ENCODE results near the gene ABCA2. TPM values are rescaled to one million over a fixed set of nuclear protein-coding genes. Genes with fewer than 3 reads are reported as not detected.

The ABCA2 gene
- total RNA-seq, 2 experiments from 2014 or later = 4.1 to 4.7 TPM

DNA sequence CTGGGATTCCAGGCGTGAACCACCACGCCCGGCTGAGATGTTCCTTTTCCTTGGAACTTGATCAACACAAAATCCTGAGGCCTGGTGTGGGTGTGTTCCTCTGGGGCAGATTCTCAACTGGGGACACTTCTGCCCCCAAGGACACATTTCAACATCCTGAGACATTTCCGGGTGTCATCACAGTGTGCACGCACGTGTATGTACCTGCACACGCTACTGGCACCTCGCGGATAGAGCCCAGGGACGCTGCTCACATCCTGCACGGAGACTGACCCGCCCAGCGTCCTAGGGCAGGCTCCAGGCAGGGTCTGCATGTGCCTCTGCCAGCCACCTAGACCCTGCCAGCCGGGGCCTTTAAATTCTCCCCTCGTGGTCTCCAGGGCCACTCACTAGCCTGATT is 34.3 kb upstream of the ABCA2 start:
- H3K27ac Mint-ChIP-seq = no peak overlapping the region
- H3K9me3 Mint-ChIP-seq = no peaks in the 10 kb centered on the region
- peaks cover 2% of the 10 kb centered on the region for H3K4me1 Mint-ChIP-seq (ENCODE audit: low read depth)

DNA sequence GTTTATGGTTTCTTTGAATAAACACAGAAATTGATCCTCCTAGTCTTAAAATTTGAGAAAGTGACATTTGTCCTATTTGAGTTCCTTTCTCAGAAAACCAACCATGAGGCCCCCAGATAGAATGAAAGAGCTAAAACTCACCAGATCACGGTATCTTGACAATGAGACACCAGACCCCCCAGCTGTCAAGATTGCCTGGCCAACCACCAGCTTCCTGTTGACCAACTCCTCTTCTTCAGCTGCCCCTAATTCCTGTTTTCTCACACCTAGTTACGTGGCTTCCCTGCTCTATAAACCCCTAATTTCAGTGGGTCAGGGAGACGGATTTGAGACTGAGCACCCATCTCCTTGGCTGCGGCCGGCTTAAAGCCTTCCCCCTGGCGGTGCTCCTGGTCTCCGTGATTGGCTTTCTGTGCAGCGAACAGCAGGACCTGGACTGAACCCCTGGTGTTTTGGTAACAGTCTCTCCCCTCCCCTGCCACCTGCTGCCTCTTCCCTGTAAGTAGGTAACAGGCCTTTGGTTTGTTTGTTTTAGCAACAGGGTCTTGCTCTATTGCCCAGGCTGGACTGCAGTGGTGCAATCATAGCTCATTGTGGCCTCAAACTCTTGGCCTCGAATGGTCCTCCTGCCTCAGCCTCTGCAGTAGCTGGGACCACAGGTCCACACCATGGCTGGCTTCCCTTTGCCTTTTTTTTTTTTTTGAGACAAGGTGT is 30.6 kb upstream of the ABCA2 start:
- no peak for DNase-seq
- H3K27ac Mint-ChIP-seq = no peak overlapping the region
- no peaks in the 10 kb centered on the region for H3K27me3 Mint-ChIP-seq (ENCODE audit: low read depth)
- H3K4me1 Mint-ChIP-seq (ENCODE audit: low read depth) = no peaks in the 10 kb centered on the region
- CTCF ChIA-PET = interaction anchor here (1.1 to 4.7 kb wide), 4 partner anchors 10 to 23 kb away, joined by 3 to 17 read pairs (median 14); partner anchors contain the start of gene SAPCD2
- intact Hi-C loops (cut with micrococcal nuclease) = no loop called here
- H3K9me3 Mint-ChIP-seq = no peaks in the 10 kb centered on the region
- H3K4me3 Mint-ChIP-seq = no peak overlapping the region
- H3K36me3 Mint-ChIP-seq (ENCODE audit: low read depth) = no peaks in the 10 kb centered on the region

More for the DNA sequence above, 34.3 kb upstream of the ABCA2 start:
- CTCF ChIA-PET = interaction anchor here (2.6 to 3.0 kb wide), 2 partner anchors 10 to 15 kb away, joined by 9 to 34 read pairs; partner anchors contain the start of gene NPDC1
- Mint-ChIP-seq H3K27me3 (ENCODE audit: low read depth) (no peaks in the 10 kb centered on the region), H3K36me3 (ENCODE audit: low read depth) (no peaks in the 10 kb centered on the region), H3K4me3 (no peak overlapping the region)
- DNase-seq = no peak
- intact Hi-C loops (cut with micrococcal nuclease) = no loop called here

DNA sequence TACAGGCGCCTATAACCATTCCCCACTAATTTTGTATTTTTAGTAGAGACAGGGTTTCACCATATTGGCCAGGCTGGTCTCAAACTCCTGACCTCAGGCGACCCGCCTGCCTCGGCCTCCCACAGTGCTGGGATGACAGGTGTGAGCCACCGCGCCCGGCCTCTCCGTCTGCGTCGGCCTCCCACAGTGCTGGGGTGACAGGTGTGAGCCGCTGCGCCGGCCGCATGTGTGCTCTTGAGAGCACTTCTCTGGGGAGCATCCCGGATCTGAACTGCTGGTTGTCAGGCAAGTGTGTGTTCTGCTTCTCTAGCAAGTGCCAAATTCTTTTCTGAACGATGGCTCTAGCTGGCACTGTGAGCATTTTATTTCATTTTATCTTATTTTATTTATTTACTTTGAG is 29.5 kb upstream of the ABCA2 start:
- no peaks in the 10 kb centered on the region for H3K36me3 Mint-ChIP-seq (ENCODE audit: low read depth)
- intact Hi-C loops (cut with micrococcal nuclease) = no loop called here
- no peak overlapping the region for H3K27ac Mint-ChIP-seq
- H3K4me3 Mint-ChIP-seq = no peak overlapping the region
- H3K27me3 Mint-ChIP-seq (ENCODE audit: low read depth) = peaks cover 2% of the 10 kb centered on the region
- CTCF ChIA-PET = interaction anchor here (0.9 to 4.7 kb wide), 3 partner anchors 9 to 13 kb away, joined by 5 to 17 read pairs (median 15); partner anchors contain the start of gene SAPCD2
- H3K9me3 Mint-ChIP-seq = no peaks in the 10 kb centered on the region
- no peaks in the 10 kb centered on the region for H3K4me1 Mint-ChIP-seq (ENCODE audit: low read depth)
- no peak for DNase-seq

DNA sequence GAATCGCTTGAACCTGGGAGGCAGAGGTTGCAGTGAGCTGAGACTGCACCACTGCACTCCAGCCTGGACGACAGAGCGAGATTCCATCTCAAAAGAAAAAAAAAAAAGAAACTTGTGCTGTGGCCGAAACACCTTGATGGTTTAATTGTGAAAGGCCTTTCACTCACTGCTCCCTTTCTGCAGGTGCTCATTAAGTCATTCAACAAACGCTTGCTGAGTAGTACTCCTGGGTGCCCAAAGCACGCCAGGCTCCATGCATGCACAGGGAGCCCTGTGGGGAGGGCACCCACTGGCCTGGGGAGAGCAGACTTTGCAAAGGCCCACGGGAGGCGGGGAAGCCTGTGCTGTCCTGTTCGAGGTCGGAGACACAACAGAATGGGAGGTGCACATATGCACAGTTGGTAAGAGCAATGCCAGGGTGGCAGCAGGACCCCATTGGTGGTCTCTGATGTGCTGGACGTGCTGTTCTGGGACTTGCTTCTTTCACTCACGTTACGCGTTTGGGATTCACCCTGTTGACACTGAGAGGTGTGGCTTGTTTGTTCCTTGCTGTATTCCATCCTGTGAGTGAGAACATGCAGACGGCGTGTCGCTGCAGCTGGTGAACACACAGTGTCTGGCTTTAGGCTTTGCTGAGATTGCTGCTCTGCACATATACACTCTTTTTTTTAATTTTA is 28.8 kb upstream of the ABCA2 start:
- H3K4me3 Mint-ChIP-seq = no peak overlapping the region
- intact Hi-C loops (cut with micrococcal nuclease) = no loop called here
- no peaks in the 10 kb centered on the region for H3K4me1 Mint-ChIP-seq (ENCODE audit: low read depth)
- H3K36me3 Mint-ChIP-seq (ENCODE audit: low read depth) = no peaks in the 10 kb centered on the region
- peaks cover 5% of the 10 kb centered on the region for H3K27me3 Mint-ChIP-seq (ENCODE audit: low read depth)
- no peak overlapping the region for H3K27ac Mint-ChIP-seq
- DNase-seq = no peak
- H3K9me3 Mint-ChIP-seq = no peaks in the 10 kb centered on the region
- CTCF ChIA-PET = interaction anchor here (0.9 to 2.2 kb wide), 5 partner anchors 9 to 28 kb away, joined by 3 to 9 read pairs (median 5); no protein-coding TSS in a partner anchor

DNA sequence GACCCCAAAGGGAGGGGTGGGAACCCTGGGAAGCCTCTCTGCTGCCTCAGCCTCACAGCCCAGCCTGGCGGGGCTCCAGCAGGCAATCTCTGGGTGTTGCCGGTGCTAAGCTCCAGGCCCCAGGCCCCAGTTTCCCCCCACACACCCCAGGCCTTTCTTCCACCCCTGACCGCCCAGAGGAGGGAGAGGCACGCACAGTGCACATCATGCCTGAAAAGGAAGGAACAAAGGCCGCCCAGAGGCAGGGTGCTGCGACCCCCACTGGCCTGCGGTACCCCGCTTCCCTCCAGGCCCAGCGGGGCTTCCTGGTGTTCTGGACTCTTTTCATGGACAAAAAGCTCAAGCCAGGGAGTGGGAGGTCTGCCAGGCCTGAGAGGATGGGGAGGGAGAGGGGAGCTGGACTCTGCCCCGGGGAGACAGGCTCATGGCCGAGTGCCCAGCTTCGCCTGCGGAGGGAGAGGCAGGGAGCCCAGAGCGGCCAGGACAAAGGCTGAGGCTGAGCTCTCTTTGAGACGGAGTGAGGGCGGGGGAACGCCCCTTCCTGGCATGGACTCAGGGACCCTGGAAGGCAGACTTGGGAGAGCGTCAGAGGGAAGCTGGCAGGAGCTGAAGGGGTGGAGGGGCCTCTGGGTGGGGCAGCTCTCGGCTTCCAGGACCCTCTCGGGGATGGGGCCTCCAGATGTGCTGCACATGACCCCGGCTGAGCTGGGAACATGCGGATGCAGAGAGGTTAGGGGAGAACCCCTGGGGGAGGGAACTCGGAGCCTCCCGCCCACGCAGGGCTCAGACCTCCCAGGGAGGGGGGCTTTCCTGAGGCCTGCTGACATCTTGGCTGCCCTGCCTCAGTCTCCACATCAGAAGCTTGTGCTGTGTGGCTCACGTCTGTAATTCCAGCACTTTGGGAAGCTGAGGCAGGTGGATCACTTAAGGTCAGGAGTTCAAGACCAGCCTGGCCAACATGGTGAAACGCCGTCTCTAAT is 27.6 kb upstream of the ABCA2 start:
- no peak for DNase-seq
- CTCF ChIA-PET = interaction anchor here (0.6 to 2.2 kb wide), 6 partner anchors 8 to 27 kb away, joined by 3 to 9 read pairs (median 4); no protein-coding TSS in a partner anchor
- H3K27me3 Mint-ChIP-seq (ENCODE audit: low read depth) = peaks cover 6% of the 10 kb centered on the region
- H3K36me3 Mint-ChIP-seq (ENCODE audit: low read depth) = no peaks in the 10 kb centered on the region
- H3K4me1 Mint-ChIP-seq (ENCODE audit: low read depth) = no peaks in the 10 kb centered on the region
- intact Hi-C loops (cut with micrococcal nuclease) = no loop called here
- no peaks in the 10 kb centered on the region for H3K9me3 Mint-ChIP-seq
- no peak overlapping the region for H3K4me3 Mint-ChIP-seq
- no peak overlapping the region for H3K27ac Mint-ChIP-seq

DNA sequence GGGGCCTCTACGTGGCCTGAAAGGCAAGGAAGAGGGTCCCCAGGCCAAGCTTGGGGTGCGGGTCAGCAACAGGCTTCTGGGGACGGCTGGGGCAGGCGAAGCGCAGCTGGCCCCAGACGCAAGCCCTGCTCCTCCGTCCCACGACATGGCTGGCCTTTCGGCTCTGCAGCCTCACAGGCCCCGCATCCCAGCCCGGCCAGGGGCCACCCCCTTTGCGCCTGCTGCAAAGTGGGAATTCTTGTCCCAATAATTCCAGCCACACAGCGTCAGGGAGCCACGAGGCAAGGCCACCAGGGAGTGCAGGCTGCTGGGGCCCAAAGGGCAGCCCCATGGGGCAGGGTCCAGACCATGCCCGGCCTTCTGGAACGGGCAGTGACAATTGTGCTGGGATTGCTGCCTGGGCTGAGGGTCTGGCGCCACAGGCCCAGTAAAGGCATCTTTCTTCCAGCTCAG is 26.9 kb upstream of the ABCA2 start:
- DNase-seq = no peak
- intact Hi-C loops (cut with micrococcal nuclease) = no loop called here
- Mint-ChIP-seq H3K36me3 (ENCODE audit: low read depth) (no peaks in the 10 kb centered on the region), H3K4me1 (ENCODE audit: low read depth) (no peaks in the 10 kb centered on the region), H3K27me3 (ENCODE audit: low read depth) (peaks cover 10% of the 10 kb centered on the region), H3K27ac (no peak overlapping the region), H3K4me3 (no peak overlapping the region), H3K9me3 (no peaks in the 10 kb centered on the region)
- CTCF ChIA-PET = interaction anchor here (2.1 to 2.2 kb wide), 2 partner anchors 14 to 26 kb away, joined by 5 to 7 read pairs; no protein-coding TSS in a partner anchor

DNA sequence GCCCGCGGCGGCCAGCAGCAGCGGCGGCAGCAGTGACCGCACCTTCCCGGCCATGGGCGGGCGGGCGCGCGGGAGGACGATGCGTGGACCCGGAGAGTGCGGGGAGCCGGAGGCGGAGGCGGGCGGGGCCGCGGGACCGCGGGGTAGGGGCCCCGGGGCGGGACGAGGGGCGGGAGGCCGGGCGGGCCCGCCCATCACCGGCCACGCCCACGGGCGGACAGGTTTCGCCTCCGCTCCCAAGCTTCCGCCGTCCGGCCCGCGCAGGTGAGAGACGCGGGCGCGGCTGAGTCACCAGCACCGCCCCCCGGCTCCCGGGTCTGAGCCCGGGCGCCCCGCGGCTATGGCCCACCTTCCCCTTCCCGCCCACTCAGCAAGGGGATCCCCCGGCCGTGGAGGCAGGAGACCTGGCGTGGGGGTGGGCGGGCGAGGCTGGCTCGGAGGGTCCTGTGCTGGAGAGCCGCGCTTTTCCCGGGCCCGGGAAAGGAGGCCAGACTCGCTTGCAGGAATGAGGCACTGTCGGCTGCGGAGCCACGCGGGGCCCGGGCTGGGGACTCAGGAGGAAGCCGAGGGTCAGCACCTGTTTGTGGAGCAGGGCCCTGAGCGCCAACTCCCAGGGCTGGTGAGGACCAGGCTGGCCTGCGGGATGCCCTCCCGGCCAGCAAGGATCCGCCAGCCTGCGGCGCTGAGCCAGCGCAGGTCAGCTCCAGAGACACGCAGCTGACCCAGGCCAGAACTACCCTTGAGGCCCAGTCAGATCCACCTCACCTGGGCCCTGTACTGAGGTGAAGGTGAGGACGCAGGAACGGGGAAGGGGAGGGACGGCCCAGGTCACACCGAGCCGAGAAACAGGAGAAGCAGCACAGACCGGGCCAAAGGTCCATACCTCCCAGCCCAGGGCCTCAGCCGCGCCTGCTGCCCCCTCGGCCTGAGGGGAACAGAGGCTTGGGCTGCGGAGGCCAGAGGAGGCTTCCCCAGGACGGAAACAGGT is 26.2 kb upstream of the ABCA2 start, which contains the start of gene ENTPD2:
Gene ENTPD2 (minus strand): TSS at position 118 of the 988 bp plus-strand sequence. CDS start 64 bp downstream, at position 54.
- DNase-seq = peak; percentile 53
- intact Hi-C loops (cut with micrococcal nuclease) = no loop called here
- Mint-ChIP-seq H3K27ac (no peak within 1 kb of the TSS), H3K9me3 (no peaks in the 10 kb centered on the region), H3K36me3 (ENCODE audit: low read depth) (no peaks in the 10 kb centered on the region), H3K4me1 (ENCODE audit: low read depth) (peaks cover 5% of the 10 kb centered on the region), H3K27me3 (ENCODE audit: low read depth) (peaks cover 17% of the 10 kb centered on the region), H3K4me3 (no peak within 1 kb of the TSS)
- CTCF ChIA-PET = no interaction called here

DNA sequence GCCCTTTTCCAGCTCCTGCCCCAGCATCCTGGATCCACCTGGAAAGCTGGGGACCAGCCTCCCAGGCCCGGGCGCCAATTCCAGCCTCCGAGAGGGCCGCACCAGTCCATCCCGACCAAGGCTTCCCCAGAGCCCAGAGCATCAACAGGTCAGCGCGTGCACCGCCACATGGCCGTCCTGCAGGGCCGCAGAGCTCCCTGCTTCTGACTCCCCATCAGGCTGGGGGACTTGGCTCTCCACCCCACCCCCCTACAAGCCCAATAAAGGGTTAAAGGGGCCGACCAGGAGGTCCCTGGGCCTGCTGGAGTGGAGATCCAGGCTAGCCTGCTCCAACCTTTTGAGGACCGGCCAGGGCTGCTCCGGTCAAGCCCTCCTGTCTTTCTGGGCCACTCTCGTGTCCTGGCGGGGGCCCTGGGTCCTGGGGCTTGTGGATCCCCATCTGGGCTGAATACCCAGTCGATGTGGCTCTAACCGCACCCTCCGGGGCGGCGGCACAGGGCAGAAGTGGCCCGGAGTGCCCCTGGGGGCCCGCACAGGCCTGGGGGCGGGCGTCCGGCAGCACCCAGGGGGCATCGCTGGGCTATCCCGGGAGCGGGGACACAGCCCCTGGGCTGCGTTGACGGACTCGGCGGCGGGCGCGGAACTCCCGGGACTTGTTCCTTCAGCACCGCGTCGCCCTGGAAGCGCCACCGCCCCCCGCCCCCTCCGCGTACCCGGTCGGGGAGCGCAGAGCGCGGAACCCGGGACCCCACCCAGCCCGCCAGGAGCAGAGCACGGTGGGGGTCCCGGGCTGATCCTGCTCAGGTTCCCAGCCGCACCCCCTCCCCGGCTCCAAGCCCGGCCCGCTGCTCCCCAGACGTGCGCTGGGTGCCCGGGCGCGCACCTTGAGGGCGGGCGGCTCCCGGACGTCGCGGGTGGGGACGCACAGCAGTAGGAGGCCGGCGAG is 25.2 kb upstream of the ABCA2 start:
- Mint-ChIP-seq H3K9me3 (no peaks in the 10 kb centered on the region), H3K27ac (no peak overlapping the region), H3K36me3 (ENCODE audit: low read depth) (no peaks in the 10 kb centered on the region), H3K4me3 (no peak overlapping the region), H3K4me1 (ENCODE audit: low read depth) (peaks cover 5% of the 10 kb centered on the region), H3K27me3 (ENCODE audit: low read depth) (peaks cover 17% of the 10 kb centered on the region)
- no peak for DNase-seq
- intact Hi-C loops (cut with micrococcal nuclease) = no loop called here
- CTCF ChIA-PET = interaction anchor here (1.1 to 1.5 kb wide), 3 partner anchors 11 to 18 kb away, joined by 4 to 9 read pairs (median 6); no protein-coding TSS in a partner anchor

DNA sequence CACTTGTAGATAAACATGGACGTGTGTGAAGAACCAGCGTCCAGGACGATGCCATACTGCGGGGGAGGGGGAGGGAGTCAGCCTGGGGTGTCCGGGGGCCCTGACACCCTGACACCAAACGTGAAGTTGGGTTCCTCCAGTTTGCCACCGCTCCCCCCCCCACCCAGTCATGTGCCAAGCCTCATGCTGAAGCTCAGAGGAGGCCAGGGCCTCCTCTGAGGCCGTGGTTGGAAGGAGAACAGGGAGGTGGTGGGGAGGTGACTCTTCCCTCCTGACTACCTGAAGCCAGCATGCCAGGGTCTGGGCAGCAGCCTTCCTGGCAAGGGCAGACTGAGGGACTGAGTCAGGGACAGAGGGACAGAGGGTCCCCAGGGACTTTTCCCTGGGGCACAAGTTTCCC is 24.3 kb upstream of the ABCA2 start:
- Mint-ChIP-seq H3K4me3 (no peak overlapping the region), H3K27me3 (ENCODE audit: low read depth) (peaks cover 26% of the 10 kb centered on the region), H3K4me1 (ENCODE audit: low read depth) (peaks cover 5% of the 10 kb centered on the region), H3K36me3 (ENCODE audit: low read depth) (no peaks in the 10 kb centered on the region), H3K9me3 (no peaks in the 10 kb centered on the region), H3K27ac (no peak overlapping the region)
- no peak for DNase-seq
- CTCF ChIA-PET = interaction anchor here (1.1 to 1.5 kb wide), 3 partner anchors 12 to 17 kb away, joined by 4 to 9 read pairs (median 6); no protein-coding TSS in a partner anchor
- intact Hi-C loops (cut with micrococcal nuclease) = no loop called here

DNA sequence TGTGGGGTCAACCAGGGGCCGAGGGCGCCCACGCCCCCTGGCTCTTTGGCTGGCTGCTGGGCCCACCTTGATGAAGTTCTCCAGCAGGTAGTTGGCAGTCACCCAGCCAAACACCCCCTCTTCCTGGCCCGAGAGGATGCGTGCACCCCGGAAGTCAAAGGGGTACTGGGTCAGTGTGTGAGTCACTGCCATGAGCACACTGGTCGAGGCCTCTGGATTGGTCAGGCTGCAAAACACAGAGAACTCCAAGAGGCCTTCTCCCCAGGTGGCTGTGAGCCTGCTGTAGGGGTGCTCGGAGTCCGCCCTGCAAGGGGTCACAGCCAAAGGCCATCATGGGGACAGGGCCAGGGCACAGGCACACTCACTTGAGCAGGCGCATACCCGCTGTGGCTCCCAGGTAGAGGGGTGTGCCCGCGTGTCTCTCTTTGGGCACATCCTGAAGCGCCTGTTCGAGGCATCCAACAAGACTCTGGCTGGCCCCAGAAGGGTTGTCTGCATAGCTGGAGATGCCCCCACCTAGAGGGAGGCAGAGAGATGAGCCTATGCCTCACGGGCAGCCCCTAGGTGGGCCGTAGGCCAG is 23.2 kb upstream of the ABCA2 start:
- CTCF ChIA-PET = no interaction called here
- Mint-ChIP-seq H3K9me3 (no peaks in the 10 kb centered on the region), H3K4me3 (no peak overlapping the region), H3K4me1 (ENCODE audit: low read depth) (peaks cover 7% of the 10 kb centered on the region), H3K36me3 (ENCODE audit: low read depth) (no peaks in the 10 kb centered on the region), H3K27me3 (ENCODE audit: low read depth) (peaks cover 34% of the 10 kb centered on the region), H3K27ac (no peak overlapping the region)
- no peak for DNase-seq
- intact Hi-C loops (cut with micrococcal nuclease) = loop anchor here (2.0 kb wide), 1 partner anchor 120 kb away; the partner anchor contains the start of gene LRRC26
